ENCODE results near the gene HPCAL4.

HPCAL4 gene

GRCh38 chr1:39679821-39680220 lies 11.4 kb downstream of the HPCAL4 start:
- in situ Hi-C loops (cut with HindIII; ENCODE audit: low sequenced_read_pairs): no loop called here

- in situ Hi-C loops (cut with HindIII; ENCODE audit: low sequenced_read_pairs): no loop called here
Measured at GRCh38 chr1:39678889-39679288, 12.3 kb downstream of the HPCAL4 start.

GRCh38 chr1:39677645-39678044 lies 13.6 kb downstream of the HPCAL4 start:
- in situ Hi-C loops (cut with HindIII; ENCODE audit: low sequenced_read_pairs): no loop called here

GRCh38 chr1:39676948-39677548 lies 14.2 kb downstream of the HPCAL4 start:
- in situ Hi-C loops (cut with HindIII; ENCODE audit: low sequenced_read_pairs): no loop called here

GRCh38 chr1:39675220-39675619 lies 16.0 kb downstream of the HPCAL4 start:
- in situ Hi-C loops (cut with HindIII; ENCODE audit: low sequenced_read_pairs): no loop called here

GRCh38 chr1:39673215-39673614 lies 18.0 kb downstream of the HPCAL4 start:
- in situ Hi-C loops (cut with HindIII; ENCODE audit: low sequenced_read_pairs): loop anchor here (5.0 kb wide), 1 partner anchor 59 kb away; no protein-coding TSS in a partner anchor

GRCh38 chr1:39672551-39672947 lies 18.7 kb downstream of the HPCAL4 start:
- in situ Hi-C loops (cut with HindIII; ENCODE audit: low sequenced_read_pairs): loop anchor here (5.0 kb wide), 1 partner anchor 60 kb away; no protein-coding TSS in a partner anchor

- in situ Hi-C loops (cut with HindIII; ENCODE audit: low sequenced_read_pairs): loop anchor here (5.0 kb wide), 1 partner anchor 60 kb away; no protein-coding TSS in a partner anchor
Measured at GRCh38 chr1:39671793-39672550, 19.3 kb downstream of the HPCAL4 start, which contains the start of gene NT5C1A. Gene NT5C1A (minus strand): TSS chr1:39672107. CDS start chr1:39672038, 69 bp downstream.

- in situ Hi-C loops (cut with HindIII; ENCODE audit: low sequenced_read_pairs): loop anchor here (5.0 kb wide), 1 partner anchor 61 kb away; no protein-coding TSS in a partner anchor
Measured at GRCh38 chr1:39671433-39671792, 19.8 kb downstream of the HPCAL4 start.

- in situ Hi-C loops (cut with HindIII; ENCODE audit: low sequenced_read_pairs): loop anchor here (5.0 kb wide), 1 partner anchor 62 kb away; no protein-coding TSS in a partner anchor
Measured at GRCh38 chr1:39670689-39671088, 20.5 kb downstream of the HPCAL4 start.

- in situ Hi-C loops (cut with HindIII; ENCODE audit: low sequenced_read_pairs): no loop called here
Measured at GRCh38 chr1:39668894-39669293, 22.3 kb downstream of the HPCAL4 start.

- in situ Hi-C loops (cut with HindIII; ENCODE audit: low sequenced_read_pairs): no loop called here
Measured at GRCh38 chr1:39668111-39668510, 23.1 kb downstream of the HPCAL4 start.

- in situ Hi-C loops (cut with HindIII; ENCODE audit: low sequenced_read_pairs): no loop called here
Measured at GRCh38 chr1:39666772-39667171, 24.5 kb downstream of the HPCAL4 start.

GRCh38 chr1:39663559-39663958 lies 27.7 kb downstream of the HPCAL4 start:
- in situ Hi-C loops (cut with HindIII; ENCODE audit: low sequenced_read_pairs): no loop called here

GRCh38 chr1:39662861-39663260 lies 28.4 kb downstream of the HPCAL4 start:
- in situ Hi-C loops (cut with HindIII; ENCODE audit: low sequenced_read_pairs): no loop called here

GRCh38 chr1:39659538-39659937 lies 31.7 kb downstream of the HPCAL4 start:
- in situ Hi-C loops (cut with HindIII; ENCODE audit: low sequenced_read_pairs): loop anchor here (5.0 kb wide), 1 partner anchor 62 kb away; no protein-coding TSS in a partner anchor

GRCh38 chr1:39659110-39659509 lies 32.1 kb downstream of the HPCAL4 start:
- in situ Hi-C loops (cut with HindIII; ENCODE audit: low sequenced_read_pairs): loop anchor here (5.0 kb wide), 1 partner anchor 62 kb away; no protein-coding TSS in a partner anchor

- in situ Hi-C loops (cut with HindIII; ENCODE audit: low sequenced_read_pairs): loop anchor here (5.0 kb wide), 1 partner anchor 61 kb away; no protein-coding TSS in a partner anchor
Measured at GRCh38 chr1:39657923-39658485, 33.2 kb downstream of the HPCAL4 start.

GRCh38 chr1:39657402-39657801 lies 33.8 kb downstream of the HPCAL4 start:
- in situ Hi-C loops (cut with HindIII; ENCODE audit: low sequenced_read_pairs): loop anchor here (5.0 kb wide), 1 partner anchor 60 kb away; no protein-coding TSS in a partner anchor

- in situ Hi-C loops (cut with HindIII; ENCODE audit: low sequenced_read_pairs): loop anchor here (5.0 kb wide), 1 partner anchor 59 kb away; no protein-coding TSS in a partner anchor
Measured at GRCh38 chr1:39656391-39656790, 34.8 kb downstream of the HPCAL4 start.

- in situ Hi-C loops (cut with HindIII; ENCODE audit: low sequenced_read_pairs): loop anchor here (5.0 kb wide), 1 partner anchor 58 kb away; no protein-coding TSS in a partner anchor
Measured at GRCh38 chr1:39655578-39656268, 35.5 kb downstream of the HPCAL4 start.
